ENCODE measurements around the gene GSE1.
A peak's percentile ranks its signal among the peaks of the same experiment; 100 is the strongest.

Gene GSE1

GRCh38 chr16:85648805-85649204 is 35.7 kb downstream of the GSE1 start (continued):
- TF ChIP-seq ZNF148 (tag by site-specific recombination; IDR thresholded peaks at IDR 0.05; ENCODE audit: borderline replicate concordance) (no peak), ZNF433 (tag by site-specific recombination; IDR thresholded peaks at IDR 0.05; ENCODE audit: low read depth) (no peak), ZNF157 (tag by site-specific recombination; IDR thresholded peaks at IDR 0.05) (no peak), GLIS1 (tag by site-specific recombination; IDR thresholded peaks at IDR 0.05) (no peak), ZNF530 (tag by site-specific recombination; IDR thresholded peaks at IDR 0.05; ENCODE audit: low read depth) (no peak)

GRCh38 chr16:85649411-85650134 is 36.5 kb downstream of the GSE1 start:
- POLR2A ChIA-PET = no interaction called here
- Histone ChIP-seq H3K36me3 (ENCODE audit: control insufficient read depth in 2 of 2, insufficient read depth in 1 of 2, low read length in 2 of 2) (peaks cover 0 to 73% of the 10 kb centered on the region in 2 experiments; a peak in 2 of 3 replicates), H3K27ac (ENCODE audit: extremely low read depth, low read depth, low read length) (no peak overlapping the region)

GRCh38 chr16:85650135-85650843 is 37.2 kb downstream of the GSE1 start:
- ChIA-PET POLR2A (no interaction called here), CTCF (interaction anchor here (1.7 to 2.4 kb wide), 2 partner anchors 9 to 35 kb away, joined by 6 to 8 read pairs; no protein-coding TSS in a partner anchor)
- Histone ChIP-seq H3K4me1 (ENCODE audit: control insufficient read depth, insufficient read depth, low read length) (no peaks in the 10 kb centered on the region), H3K4me3 (ENCODE audit: low read depth, low read length) (no peak overlapping the region), H3K27ac (ENCODE audit: extremely low read depth, low read depth, low read length) (no peak overlapping the region), H3K9me3 (ENCODE audit: control insufficient read depth, insufficient read depth, low read depth, low read length) (no peaks in the 10 kb centered on the region), H3K36me3 (ENCODE audit: control insufficient read depth in 2 of 2, insufficient read depth in 1 of 2, low read length in 2 of 2) (peaks cover 0 to 75% of the 10 kb centered on the region in 2 experiments; a peak in 2 of 3 replicates)
- TF ChIP-seq ATF2 (tag by site-specific recombination; IDR thresholded peaks at IDR 0.05; ENCODE audit: low read depth) (no peak), KLF1 (tag by site-specific recombination; IDR thresholded peaks at IDR 0.05) (peak; percentile 31; the same call in 1 of the 2 replicates), GLIS1 (tag by site-specific recombination; IDR thresholded peaks at IDR 0.05) (peak; percentile 80), ZNF776 (tag by site-specific recombination; IDR thresholded peaks at IDR 0.05; ENCODE audit: borderline replicate concordance) (no peak), ZBTB20 (tag by site-specific recombination; IDR thresholded peaks at IDR 0.05) (no peak), ZNF16 (tag by site-specific recombination; IDR thresholded peaks at IDR 0.05; ENCODE audit: low read depth) (no peak), WT1 (tag by site-specific recombination; IDR thresholded peaks at IDR 0.05) (peak; percentile 40; the same call in 1 of the 2 replicates), ZNF629 (tag by site-specific recombination; IDR thresholded peaks at IDR 0.05) (no peak), ZNF19 (tag by site-specific recombination; IDR thresholded peaks at IDR 0.05; ENCODE audit: low read depth) (no peak), ZNF280D (tag by site-specific recombination; IDR thresholded peaks at IDR 0.05) (no peak), ZNF366 (tag by site-specific recombination; conservative IDR thresholded peaks at IDR 0.05) (no peak)

More at GRCh38 chr16:85649411-85650134, 36.5 kb downstream of the GSE1 start:
- TF ChIP-seq ZNF704 (tag by site-specific recombination; IDR thresholded peaks at IDR 0.05) = no peak
- TF ChIP-seq ZNF366 (tag by site-specific recombination; conservative IDR thresholded peaks at IDR 0.05) = no peak
- TF ChIP-seq ZNF311 (tag by site-specific recombination; IDR thresholded peaks at IDR 0.05; ENCODE audit: borderline replicate concordance) = no peak
- TF ChIP-seq ZNF449 (tag by site-specific recombination; IDR thresholded peaks at IDR 0.05) = no peak
- TF ChIP-seq WT1 (tag by site-specific recombination; IDR thresholded peaks at IDR 0.05) = 0 out of 2 replicates have a peak, but pooled peaks have one; percentile 29
- no peak for TF ChIP-seq ZXDB (tag by site-specific recombination; IDR thresholded peaks at IDR 0.05)
- H3K9me3 ChIP-seq (ENCODE audit: control insufficient read depth, insufficient read depth, low read depth, low read length) = no peaks in the 10 kb centered on the region
- H3K4me1 ChIP-seq (ENCODE audit: control insufficient read depth, insufficient read depth, low read length) = no peaks in the 10 kb centered on the region
- CTCF ChIA-PET = interaction anchor here (0.6 to 2.4 kb wide), 3 partner anchors 10 to 319 kb away, joined by 5 to 8 read pairs (median 6); no protein-coding TSS in a partner anchor
- no peak overlapping the region for H3K4me3 ChIP-seq (ENCODE audit: low read depth, low read length)
